ENCODE results near the gene RNF207. TPM values are rescaled to one million over a fixed set of nuclear protein-coding genes. Genes with fewer than 3 reads are reported as not detected.
"Not testable (repeated sequence)": the region's sequence is repeated elsewhere in the genome, so short reads cannot be mapped to it uniquely, and the experiment has no call there.

The RNF207 gene
- polyA plus RNA-seq, 3 donors from 2014 or later, result 0.19 to 3.0 TPM; not detected in 1

GRCh38 chr1:6212193-6212959, 6.5 kb downstream of the RNF207 start:
- peaks cover 4 to 5% (median 4%) of the 10 kb centered on the region in 3 donors for H3K27me3 Mint-ChIP-seq (ENCODE audit: low read depth in 3 of 3)
- no peaks in the 10 kb centered on the region for H3K36me3 Mint-ChIP-seq
- no peak overlapping the region for H3K4me3 Mint-ChIP-seq
- no peak for DNase-seq
- peaks cover 0 to 4% of the 10 kb centered on the region in 2 donors for H3K4me1 Mint-ChIP-seq
- H3K9me3 Mint-ChIP-seq, result peaks cover 0 to 2% (median 0%) of the 10 kb centered on the region in 6 donors
- no peak overlapping the region for H3K27ac Mint-ChIP-seq

- Mint-ChIP-seq H3K9me3 (no peaks in the 10 kb centered on the region), H3K27ac (no peak overlapping the region), H3K4me1 (no peaks in the 10 kb centered on the region), H3K36me3 (peaks cover 0 to 9% (median 7%) of the 10 kb centered on the region in 3 donors), H3K4me3 (no peak overlapping the region), H3K27me3 (ENCODE audit: low read depth in 3 of 3) (peaks cover 2 to 5% (median 2%) of the 10 kb centered on the region in 3 donors)
- DNase-seq, result no peak
Observed at GRCh38 chr1:6218375-6219164, 12.7 kb downstream of the RNF207 start.

GRCh38 chr1:6219641-6220040, 13.7 kb downstream of the RNF207 start:
- DNase-seq; H3K4me3 Mint-ChIP-seq; H3K27me3 Mint-ChIP-seq (ENCODE audit: low read depth in 3 of 3); H3K9me3 Mint-ChIP-seq; H3K27ac Mint-ChIP-seq; H3K4me1 Mint-ChIP-seq: not testable (repeated sequence)
- peaks cover 8 to 19% (median 18%) of the 10 kb centered on the region in 3 donors for H3K36me3 Mint-ChIP-seq

GRCh38 chr1:6220236-6220635, 14.3 kb downstream of the RNF207 start:
- Mint-ChIP-seq H3K4me3 (no peak overlapping the region), H3K27ac (no peak overlapping the region), H3K27me3 (ENCODE audit: low read depth in 3 of 3) (peaks cover 2% of the 10 kb centered on the region in 3 donors), H3K4me1 (no peaks in the 10 kb centered on the region), H3K9me3 (no peaks in the 10 kb centered on the region), H3K36me3 (peaks cover 8 to 20% (median 19%) of the 10 kb centered on the region in 3 donors)
- DNase-seq, result no peak

GRCh38 chr1:6221210-6221784, 15.4 kb downstream of the RNF207 start:
- Mint-ChIP-seq H3K4me1 (no peaks in the 10 kb centered on the region), H3K27ac (no peak overlapping the region), H3K9me3 (no peaks in the 10 kb centered on the region), H3K4me3 (no peak overlapping the region), H3K27me3 (ENCODE audit: low read depth in 3 of 3) (peaks cover 2 to 4% (median 4%) of the 10 kb centered on the region in 3 donors), H3K36me3 (peaks cover 8 to 28% (median 21%) of the 10 kb centered on the region in 3 donors)
- DNase-seq, result no peak

- H3K4me3 Mint-ChIP-seq, result no peak overlapping the region
Observed at GRCh38 chr1:6222636-6223035, 16.7 kb downstream of the RNF207 start.

GRCh38 chr1:6223617-6224016, 17.7 kb downstream of the RNF207 start:
- Mint-ChIP-seq H3K4me1 (no peaks in the 10 kb centered on the region), H3K36me3 (peaks cover 13 to 37% (median 29%) of the 10 kb centered on the region in 3 donors), H3K4me3 (no peak overlapping the region), H3K27me3 (ENCODE audit: low read depth in 3 of 3) (peaks cover 0 to 4% (median 2%) of the 10 kb centered on the region in 3 donors), H3K9me3 (no peaks in the 10 kb centered on the region), H3K27ac (no peak overlapping the region)
- no peak for DNase-seq

More at GRCh38 chr1:6222636-6223035, 16.7 kb downstream of the RNF207 start:
- no peaks in the 10 kb centered on the region for H3K9me3 Mint-ChIP-seq
- no peak for DNase-seq
- no peak overlapping the region for H3K27ac Mint-ChIP-seq
- peaks cover 13 to 37% (median 29%) of the 10 kb centered on the region in 3 donors for H3K36me3 Mint-ChIP-seq
- H3K4me1 Mint-ChIP-seq, result no peaks in the 10 kb centered on the region
- H3K27me3 Mint-ChIP-seq (ENCODE audit: low read depth in 3 of 3), result peaks cover under 1 to 4% (median 2%) of the 10 kb centered on the region in 3 donors

- no peaks in the 10 kb centered on the region for H3K9me3 Mint-ChIP-seq
- H3K36me3 Mint-ChIP-seq, result peaks cover 13 to 40% (median 29%) of the 10 kb centered on the region in 3 donors
- H3K27ac Mint-ChIP-seq, result no peak overlapping the region
- peaks cover 0 to 4% (median 2%) of the 10 kb centered on the region in 3 donors for H3K27me3 Mint-ChIP-seq (ENCODE audit: low read depth in 3 of 3)
- no peak overlapping the region for H3K4me3 Mint-ChIP-seq
- no peaks in the 10 kb centered on the region for H3K4me1 Mint-ChIP-seq
- DNase-seq, result no peak
Observed at GRCh38 chr1:6224718-6225117, 18.8 kb downstream of the RNF207 start.

- H3K4me3 Mint-ChIP-seq, result no peak overlapping the region
- H3K4me1 Mint-ChIP-seq, result no peaks in the 10 kb centered on the region
- H3K36me3 Mint-ChIP-seq, result peaks cover 13 to 40% (median 27%) of the 10 kb centered on the region in 3 donors
- peaks cover 0 to 2% (median 2%) of the 10 kb centered on the region in 3 donors for H3K27me3 Mint-ChIP-seq (ENCODE audit: low read depth in 3 of 3)
- H3K27ac Mint-ChIP-seq, result peak overlapping the region in 1 of 6 donors; percentile 58
- no peaks in the 10 kb centered on the region for H3K9me3 Mint-ChIP-seq
- DNase-seq, result no peak
Observed at GRCh38 chr1:6225651-6226050, 19.7 kb downstream of the RNF207 start.

GRCh38 chr1:6233376-6233775, 27.5 kb downstream of the RNF207 start:
- H3K36me3 Mint-ChIP-seq, result peaks cover 4 to 17% (median 7%) of the 10 kb centered on the region in 3 donors
- H3K4me3 Mint-ChIP-seq, result peak overlapping the region in 3 of 5 donors; percentile 38 to 82 (median 58)
- H3K9me3 Mint-ChIP-seq, result no peaks in the 10 kb centered on the region
- no peak overlapping the region for H3K27ac Mint-ChIP-seq
- peaks cover 17 to 21% of the 10 kb centered on the region in 2 donors for H3K4me1 Mint-ChIP-seq
- peaks cover 2 to 3% (median 3%) of the 10 kb centered on the region in 3 donors for H3K27me3 Mint-ChIP-seq (ENCODE audit: low read depth in 3 of 3)
- no peak for DNase-seq

- peaks cover 3 to 12% (median 12%) of the 10 kb centered on the region in 3 donors for H3K27me3 Mint-ChIP-seq (ENCODE audit: low read depth in 3 of 3)
- no peak for DNase-seq
- H3K4me3 Mint-ChIP-seq, result peak overlapping the region; percentile 82 to 88 (median 84)
- peaks cover 17 to 21% of the 10 kb centered on the region in 2 donors for H3K4me1 Mint-ChIP-seq
- peaks cover 4 to 15% (median 7%) of the 10 kb centered on the region in 3 donors for H3K36me3 Mint-ChIP-seq
- peak overlapping the region in 3 of 6 donors; percentile 10 to 76 (median 49) for H3K27ac Mint-ChIP-seq
- no peaks in the 10 kb centered on the region for H3K9me3 Mint-ChIP-seq
Observed at GRCh38 chr1:6234502-6235295, 28.8 kb downstream of the RNF207 start.

- peaks cover 4 to 12% (median 7%) of the 10 kb centered on the region in 3 donors for H3K36me3 Mint-ChIP-seq
- H3K27ac Mint-ChIP-seq, result peak overlapping the region in 4 of 6 donors; percentile 7 to 76 (median 30)
- peak overlapping the region; percentile 82 to 88 (median 84) for H3K4me3 Mint-ChIP-seq
- H3K27me3 Mint-ChIP-seq (ENCODE audit: low read depth in 3 of 3), result peaks cover 3 to 18% (median 12%) of the 10 kb centered on the region in 3 donors
- H3K4me1 Mint-ChIP-seq, result peaks cover 17 to 21% of the 10 kb centered on the region in 2 donors
- DNase-seq, result no peak
- no peaks in the 10 kb centered on the region for H3K9me3 Mint-ChIP-seq
Observed at GRCh38 chr1:6235296-6235677, 29.4 kb downstream of the RNF207 start.

GRCh38 chr1:6237093-6237492, 31.2 kb downstream of the RNF207 start:
- no peaks in the 10 kb centered on the region for H3K9me3 Mint-ChIP-seq
- peaks cover 18 to 21% of the 10 kb centered on the region in 2 donors for H3K4me1 Mint-ChIP-seq
- H3K36me3 Mint-ChIP-seq, result peaks cover 4 to 5% (median 4%) of the 10 kb centered on the region in 3 donors
- H3K27me3 Mint-ChIP-seq (ENCODE audit: low read depth in 3 of 3), result peaks cover 6 to 26% (median 17%) of the 10 kb centered on the region in 3 donors
- H3K27ac Mint-ChIP-seq, result no peak overlapping the region
- H3K4me3 Mint-ChIP-seq, result peak overlapping the region; percentile 45 to 52 (median 49)
- no peak for DNase-seq
